GM19397 (cell line): ENCODE measurements around the gene AKT2.
A peak's percentile ranks its signal among the peaks of the same experiment; 100 is the strongest.

Experiments
- ATAC-seq: cut with Tn5 transposase; IDR thresholded peaks from one replicate; pipeline ENCODE4 v1.9.1; 2021; ENCODE audit warnings: mild to moderate bottlenecking, moderate library complexity; ENCODE audit not compliant: unreplicated experiment

The AKT2 gene

DNA sequence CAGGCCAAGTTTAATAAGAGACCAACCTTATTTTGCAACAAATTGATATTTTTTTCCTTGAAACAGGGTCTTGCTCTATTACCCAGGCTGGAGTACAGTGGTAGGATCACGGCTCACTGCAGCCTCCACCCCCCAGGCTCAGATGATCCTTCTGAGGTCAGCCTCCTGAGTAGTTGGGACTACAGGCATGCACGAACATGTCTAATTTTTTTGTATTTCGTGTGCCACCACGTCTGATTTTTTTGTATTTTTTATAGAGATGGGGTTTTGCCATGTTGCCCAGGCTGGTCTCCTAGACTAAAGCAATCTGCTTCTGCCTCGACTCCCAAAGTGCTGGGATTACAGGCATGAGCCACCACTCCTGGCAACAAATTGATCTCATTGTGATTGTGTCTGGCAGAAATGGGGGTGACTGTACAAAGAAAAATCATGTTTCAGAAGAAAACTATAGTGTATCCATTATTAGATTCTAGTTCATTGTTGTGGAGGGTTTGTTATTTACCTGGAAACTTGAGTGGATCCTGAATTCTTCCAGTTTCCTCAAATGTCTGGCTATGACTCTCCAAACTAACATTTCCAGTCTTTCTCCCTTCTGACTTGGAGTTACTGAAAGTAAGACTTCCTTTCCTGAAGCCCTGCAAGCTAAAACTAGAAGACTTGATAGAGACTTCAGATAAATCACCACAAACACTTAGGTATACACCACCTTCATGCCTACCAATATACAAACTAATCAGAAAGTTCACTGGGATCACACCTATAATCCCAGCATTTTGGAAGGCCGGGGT, 17.3 kb upstream of the AKT2 start:
- no peak for ATAC-seq

DNA sequence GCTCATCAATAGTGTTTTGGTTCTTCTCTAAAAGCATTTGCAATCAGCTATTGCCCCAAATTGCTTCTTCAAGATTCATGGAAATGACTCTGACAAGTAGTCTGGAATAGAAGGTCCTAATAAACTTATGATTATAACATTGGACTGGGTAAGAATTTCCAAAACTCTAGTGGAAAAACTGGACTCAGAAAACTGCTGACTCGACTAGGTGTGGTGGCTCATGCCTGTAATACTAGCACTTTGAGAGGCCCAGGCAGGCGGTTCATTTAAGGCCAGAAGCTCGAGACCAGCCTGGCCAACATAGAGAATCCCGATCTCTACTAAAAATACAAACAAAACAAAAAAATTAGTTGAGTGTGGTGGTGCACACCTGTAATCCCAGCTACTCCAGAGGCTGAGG, 15.5 kb upstream of the AKT2 start:
- ATAC-seq, result no peak

DNA sequence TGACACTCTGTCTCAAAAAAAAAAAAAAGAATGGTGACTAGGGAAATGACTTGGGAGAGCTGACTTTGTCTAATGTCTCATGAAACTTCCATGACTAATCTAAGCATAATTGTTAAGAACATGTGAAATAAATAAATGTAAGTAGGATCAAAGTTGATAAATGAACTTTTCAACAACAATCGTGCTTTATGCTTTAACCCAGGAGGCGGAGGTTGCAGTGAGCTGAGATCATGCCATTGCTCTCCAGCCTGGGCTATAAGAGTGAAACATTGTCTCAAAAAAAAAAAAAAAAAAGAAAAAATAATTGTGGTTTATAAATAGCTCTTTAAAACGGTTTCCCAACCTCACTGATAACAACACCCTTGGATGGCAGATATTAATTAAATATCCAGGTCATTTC, 12.9 kb upstream of the AKT2 start:
- no peak for ATAC-seq

DNA sequence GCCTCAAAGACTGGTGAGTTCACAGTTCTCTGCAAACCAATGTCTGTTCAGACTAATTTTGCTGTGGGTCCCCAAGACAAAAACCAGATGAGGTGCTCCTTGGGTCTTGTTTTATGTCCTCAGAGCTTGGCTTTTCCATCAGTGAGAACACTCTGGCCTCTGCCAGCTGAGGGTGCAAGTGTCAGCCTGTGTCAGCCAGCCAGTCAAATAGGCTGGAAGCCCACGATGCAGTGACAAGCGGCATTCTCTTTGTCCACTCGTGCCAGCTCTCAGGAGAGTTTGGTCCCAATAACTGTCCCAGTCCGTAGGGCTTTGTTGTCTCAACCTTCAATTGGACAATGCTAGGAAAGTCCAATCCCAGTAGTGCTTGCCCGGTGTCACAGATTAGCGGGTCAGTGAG, 9.4 kb upstream of the AKT2 start:
- ATAC-seq, result no peak

DNA sequence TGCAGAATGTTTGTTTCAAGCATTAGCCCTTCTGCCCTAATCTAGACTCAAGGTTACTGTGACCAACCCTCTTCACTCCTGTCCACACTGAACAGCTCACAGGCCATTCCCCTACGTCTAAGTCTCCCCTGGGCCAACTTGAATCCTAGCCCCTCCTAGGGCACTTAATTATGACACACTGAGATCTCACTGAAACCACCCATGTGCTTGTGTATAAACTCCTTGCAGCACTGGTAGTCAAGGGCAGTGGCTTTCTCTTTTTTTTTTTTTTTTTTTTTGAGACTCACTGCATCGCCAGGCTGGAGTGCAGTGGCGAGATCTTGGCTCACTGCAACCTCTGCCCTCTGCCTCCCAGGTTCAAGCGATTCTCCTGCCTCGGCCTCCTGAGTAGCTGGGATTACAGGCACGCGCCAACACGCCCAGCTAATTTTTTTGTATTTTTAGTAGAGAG, 1.9 kb upstream of the AKT2 start:
- ATAC-seq, result no peak

DNA sequence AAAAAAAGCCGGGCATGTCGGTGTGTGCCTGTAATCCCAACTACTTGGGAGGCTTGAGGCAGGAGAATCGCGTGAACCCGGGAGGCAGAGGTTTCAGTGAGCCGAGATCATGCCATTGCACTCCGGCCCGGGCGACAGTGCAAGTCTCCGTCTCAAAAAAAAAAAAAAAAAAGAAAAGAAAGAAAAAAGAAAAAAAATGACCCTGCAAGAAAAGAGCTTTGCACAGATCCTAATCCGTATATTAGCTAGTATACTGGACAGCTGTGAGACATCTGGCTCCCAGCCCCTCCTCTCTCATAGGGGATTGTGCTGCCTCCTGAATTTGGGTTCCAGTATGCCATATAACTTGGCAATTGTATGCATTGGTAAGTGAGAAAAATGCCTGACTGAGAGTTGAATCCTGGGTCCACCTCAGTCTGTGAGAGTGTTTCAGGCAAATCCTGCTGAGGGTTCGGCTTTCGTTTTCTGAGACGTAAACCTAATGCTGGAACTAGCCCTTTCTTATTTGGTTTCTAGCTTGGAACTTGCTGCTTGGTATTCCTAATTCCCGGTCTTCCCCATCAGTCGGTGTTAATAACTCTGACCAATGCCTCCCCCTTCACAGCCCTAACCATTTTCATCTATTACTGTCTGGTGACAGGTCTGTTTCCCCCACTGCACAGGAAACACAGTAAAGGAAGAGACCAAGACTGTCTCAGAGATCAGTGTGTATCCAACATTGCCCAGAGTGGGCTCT, 1.3 kb upstream of the AKT2 start:
- no peak for ATAC-seq

DNA sequence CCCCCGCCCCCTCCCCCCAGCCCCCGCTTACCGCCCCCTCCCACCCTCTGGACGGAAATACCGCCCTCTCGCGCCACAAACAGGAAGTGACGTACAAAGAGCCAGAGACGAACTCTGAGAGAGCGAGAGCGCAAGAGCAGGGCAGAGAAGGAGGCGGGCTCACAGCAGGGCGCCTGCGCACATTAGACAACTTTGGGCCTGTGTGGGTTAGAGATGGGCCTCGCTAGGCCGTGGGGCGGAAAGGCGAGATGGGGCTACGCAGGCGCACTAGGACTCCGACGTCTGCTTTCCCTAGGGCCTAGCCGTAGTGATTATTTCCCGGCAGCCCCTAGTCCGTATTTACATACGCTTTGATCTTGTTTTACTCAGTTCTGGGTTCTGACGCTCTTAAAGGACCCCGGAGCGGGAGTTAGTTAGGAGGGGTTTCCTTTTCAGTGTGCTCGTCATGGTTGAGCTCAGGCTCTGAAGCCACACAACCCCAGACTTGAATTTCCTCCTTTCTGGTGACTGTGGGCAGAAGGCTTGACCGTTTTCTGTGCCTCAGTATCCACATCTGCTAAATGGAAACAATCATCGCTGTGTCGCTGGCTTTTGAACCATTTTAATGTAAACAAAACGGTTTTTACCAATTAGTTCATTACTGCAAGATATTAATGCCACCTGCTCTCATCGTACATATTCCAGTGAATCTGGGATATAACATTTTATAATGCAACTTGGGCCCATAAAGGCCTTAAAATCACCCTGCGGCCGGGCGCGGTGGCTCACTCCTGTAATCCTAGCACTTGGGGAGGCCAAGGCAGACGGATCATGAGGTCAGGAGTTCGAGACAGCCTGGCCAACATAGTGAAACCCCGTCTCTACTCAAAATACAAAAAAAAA, 449 bp upstream of the AKT2 start:
- ATAC-seq, result peak; percentile 81

DNA sequence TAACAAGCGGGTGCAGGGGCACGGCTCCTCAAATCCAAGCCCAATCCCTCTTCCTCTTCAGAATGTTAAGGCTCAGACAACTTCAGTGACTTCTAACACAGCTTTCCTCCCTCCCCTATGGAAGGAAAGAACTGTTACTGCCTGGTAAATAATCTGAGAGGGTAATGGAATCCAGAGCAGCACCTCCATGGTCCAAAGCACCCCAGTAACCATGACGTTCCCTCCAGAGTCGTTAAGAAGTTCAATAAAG, 969 bp downstream of the AKT2 start:
- no peak for ATAC-seq

DNA sequence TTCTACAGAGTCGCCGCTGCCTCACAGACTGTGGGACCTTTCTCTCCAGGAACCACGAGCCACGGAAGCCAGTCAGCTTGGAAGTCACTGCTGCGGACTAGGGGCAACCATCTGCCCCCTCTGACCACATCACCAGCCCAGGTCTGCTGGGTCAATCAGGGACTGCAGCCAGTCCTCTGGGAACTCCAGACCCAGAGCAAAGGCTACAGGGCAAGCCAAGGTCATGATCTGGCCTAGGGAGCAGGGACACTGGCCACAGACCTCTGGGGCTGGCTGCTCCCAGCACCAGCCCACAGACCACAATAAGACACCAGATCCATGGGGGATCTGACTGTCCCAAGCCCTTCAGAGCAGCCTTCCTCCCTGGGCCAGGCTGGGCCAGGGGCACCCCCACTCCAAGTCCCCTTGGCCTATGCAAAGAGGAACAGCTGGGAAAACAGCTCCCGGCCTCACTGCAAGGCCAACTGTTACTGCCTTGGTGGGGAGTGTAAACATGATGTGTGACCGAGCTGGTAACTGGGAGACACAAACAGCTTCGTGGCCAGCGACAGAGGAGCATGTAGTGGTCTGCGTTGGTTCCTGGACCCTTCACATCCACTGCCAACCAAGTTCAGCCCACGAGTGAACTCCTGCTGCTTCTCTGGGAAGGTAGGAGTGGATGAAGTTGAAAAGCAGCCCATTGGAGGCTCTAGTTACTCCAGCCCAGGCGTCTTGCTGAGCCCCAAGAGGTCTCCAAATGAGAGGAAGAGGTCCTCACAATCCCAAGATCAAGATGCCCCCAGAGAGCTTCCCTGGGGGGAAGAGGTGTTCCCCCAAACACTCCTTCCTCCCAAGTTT, 1.5 kb downstream of the AKT2 start:
- no peak for ATAC-seq

DNA sequence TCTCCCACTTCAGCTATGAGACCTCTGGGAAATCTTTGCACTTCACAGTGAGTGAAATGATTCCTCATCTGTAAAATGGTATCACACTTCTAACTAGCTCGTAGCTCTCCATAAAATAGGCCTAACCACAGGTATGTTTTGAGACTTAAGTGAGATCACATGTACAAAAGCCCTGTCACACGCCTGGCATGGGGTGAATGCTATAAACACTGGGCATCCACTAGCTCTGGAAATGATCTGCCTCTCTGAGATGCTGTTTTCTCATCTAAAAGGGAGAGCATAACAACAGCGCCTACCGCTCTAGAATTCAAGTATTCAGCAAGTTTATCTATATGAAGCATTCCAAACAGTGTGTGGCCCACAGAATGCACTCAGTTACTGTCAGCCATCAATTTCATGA, 2.2 kb downstream of the AKT2 start:
- no peak for ATAC-seq

DNA sequence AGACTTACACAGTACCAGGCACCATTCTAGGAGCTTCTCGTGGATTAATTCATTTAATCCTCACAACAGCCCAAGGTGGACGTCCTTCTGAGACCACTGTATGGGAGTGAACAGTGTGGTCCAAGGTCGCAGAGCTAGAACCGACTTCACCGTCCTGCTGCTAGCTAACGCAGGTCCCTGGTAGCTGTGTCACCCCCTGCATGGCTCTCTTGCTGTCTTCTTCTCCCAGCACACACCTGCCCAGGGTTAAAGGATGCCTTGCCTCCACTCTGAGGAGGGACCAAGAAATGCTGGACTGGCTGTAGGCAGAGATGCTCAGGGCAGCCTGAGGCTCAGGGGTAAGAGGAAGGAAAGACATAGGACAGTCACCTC, 3.0 kb downstream of the AKT2 start:
- ATAC-seq, result no peak

DNA sequence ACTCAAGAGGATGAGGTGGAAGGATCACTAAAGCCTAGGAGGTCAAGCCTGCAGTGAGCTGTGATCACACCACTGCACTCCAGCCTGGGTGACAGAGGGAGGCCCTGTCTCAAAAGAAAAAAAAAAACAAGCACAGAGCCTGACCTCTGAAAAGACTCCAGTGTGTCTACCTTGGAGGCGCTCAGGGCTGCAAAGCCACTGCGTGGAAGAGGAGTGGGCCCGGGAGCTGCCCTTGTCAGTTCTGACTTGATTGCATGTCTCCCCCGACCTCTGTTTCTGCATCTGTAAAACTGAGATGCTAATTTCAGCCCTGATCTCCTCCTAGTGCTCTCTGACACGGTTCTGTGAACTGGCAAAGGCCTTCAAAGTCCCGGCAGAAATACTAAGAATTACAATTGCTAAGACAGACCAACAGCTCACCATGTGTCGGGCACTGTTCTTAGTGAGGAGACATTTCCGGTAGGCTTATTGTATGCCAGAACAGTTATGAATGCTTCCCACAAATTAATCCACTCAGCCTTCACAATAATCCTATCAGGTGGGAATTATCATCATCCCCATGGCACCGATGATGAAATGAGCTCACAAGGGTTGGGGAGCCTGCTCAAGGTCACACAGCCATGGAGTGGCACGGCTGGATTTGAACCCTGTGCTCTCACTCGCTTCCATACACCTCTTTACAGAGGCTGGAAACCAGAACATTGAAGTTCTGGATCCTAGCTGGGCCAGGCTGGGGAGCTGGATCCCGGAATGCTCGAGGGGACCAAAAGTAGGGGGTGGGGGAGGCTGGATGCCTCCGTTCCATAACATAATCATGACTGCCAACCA, 3.5 kb downstream of the AKT2 start:
- ATAC-seq, result no peak

DNA sequence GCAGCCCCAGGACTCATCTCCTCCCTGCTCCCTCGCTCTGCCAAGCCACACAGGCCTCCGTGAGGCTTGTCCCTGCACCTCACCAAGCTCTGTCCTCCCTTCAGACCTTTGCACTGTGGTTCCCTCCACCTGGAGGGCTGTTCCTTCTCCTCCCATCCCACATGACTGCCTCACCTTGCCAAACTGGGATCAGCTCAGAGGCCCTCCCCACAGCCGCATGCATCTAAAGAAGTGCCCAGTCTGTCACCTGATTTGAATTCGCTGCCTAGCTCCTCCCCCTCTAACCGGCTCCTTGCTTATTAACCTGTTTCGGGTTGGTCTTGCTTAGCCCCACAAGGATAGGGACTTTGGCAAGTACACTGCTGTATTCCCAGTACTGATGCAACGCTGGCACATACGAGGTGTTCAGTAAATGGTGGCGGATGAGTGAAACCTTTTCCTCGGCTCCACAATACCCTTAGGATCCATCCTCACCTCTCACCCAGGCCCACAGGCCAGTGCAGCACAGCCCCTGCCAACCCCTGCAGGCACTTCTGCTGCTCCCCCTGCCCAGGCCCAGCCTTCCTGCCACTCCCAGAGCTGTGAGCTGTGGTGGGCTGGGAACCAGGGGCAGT, 4.4 kb downstream of the AKT2 start:
- ATAC-seq, result no peak

DNA sequence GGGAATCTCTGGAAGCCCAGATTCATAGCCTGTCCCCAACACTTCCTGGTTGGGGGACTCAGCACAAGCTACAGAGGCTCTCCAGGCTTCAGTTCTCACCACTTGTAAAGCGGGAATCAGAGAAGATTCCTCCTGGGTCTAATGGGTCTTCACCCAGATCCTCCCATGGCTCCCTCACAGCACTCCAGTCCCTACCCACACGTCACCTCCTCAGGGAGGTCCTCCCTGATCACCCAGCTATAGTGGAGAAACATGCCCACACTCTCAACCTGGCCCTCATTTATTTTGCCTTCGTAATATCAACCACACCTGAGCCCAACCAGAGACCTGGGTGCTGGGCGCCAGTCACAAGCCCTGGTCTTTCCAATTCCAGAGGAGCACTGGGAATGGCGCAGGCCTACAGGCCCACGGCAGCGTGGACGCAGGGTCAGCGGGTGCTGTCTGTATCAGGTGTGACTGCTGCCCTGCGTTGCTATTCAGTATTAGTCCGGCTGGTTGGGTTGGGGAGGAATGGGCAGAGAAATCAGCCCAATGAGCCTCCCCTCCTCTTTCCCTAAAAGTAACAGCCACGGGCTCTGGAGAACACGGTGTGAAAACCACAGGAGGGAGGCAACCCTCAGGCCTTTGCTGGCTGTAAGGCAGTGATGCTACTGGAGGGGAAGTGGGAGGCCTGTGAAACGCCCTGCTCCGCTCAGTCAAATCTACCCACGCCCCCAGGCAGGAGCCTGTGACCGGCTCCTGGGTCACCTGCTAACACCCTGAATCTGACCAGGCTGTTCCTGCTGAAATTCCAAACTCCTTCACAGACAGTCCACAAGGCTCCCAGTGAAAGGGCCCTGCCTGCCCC, 5.2 kb downstream of the AKT2 start:
- ATAC-seq, result peak; percentile 28

DNA sequence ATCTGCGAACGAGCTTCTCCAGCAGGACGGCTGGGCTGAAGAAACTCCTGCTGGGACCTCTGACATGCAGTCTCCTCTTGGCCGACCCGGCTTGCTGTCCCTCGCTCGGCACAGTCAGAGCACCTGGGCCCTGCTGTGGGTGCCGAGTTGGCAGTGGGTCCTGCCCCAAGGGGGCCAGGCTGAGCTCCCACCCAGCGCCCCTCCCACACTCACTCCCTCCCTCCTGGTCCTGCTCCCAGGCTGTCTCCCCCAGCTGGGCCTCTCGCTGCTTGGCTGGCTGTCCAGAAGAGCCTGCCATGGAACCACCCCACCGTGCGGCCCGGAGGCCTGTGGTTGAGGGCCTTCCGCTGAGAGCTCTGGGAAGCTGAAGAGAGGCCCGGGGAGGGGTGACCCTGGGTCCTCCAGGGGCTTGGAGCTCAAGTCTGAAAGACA, 6.0 kb downstream of the AKT2 start:
- ATAC-seq, result no peak

DNA sequence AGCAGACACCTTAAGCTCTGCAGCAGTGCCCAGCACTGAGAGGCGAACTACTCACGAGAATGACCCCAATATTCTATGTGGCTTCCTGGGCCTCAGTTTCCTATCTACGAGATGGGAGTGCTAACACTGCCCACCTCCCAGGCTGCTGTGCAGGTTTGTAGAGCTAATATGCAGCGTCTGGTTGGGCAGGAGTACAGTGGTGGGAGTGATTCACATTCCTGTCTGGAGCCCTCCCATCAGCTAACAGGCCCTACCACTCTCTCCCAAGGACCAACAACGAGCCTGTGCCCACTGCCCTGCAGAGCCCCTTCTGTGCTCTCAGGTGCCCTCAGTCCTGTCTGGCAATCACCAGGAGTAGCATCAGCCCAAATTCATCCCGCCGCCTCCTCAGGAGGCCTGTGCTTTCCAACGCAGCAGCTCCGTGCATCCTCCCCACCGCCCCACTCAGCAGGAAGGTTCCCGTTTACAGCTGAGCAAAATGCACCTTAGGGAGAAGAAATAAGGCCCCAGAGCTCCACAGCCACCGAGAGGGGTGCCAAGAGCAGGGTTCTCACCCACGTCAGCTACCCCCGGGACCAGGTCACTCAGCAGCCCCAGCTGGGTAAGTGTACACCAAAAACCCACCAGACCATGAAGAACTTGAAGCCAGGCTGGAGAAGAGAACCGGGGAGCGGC, 6.6 kb downstream of the AKT2 start:
- ATAC-seq, result no peak

DNA sequence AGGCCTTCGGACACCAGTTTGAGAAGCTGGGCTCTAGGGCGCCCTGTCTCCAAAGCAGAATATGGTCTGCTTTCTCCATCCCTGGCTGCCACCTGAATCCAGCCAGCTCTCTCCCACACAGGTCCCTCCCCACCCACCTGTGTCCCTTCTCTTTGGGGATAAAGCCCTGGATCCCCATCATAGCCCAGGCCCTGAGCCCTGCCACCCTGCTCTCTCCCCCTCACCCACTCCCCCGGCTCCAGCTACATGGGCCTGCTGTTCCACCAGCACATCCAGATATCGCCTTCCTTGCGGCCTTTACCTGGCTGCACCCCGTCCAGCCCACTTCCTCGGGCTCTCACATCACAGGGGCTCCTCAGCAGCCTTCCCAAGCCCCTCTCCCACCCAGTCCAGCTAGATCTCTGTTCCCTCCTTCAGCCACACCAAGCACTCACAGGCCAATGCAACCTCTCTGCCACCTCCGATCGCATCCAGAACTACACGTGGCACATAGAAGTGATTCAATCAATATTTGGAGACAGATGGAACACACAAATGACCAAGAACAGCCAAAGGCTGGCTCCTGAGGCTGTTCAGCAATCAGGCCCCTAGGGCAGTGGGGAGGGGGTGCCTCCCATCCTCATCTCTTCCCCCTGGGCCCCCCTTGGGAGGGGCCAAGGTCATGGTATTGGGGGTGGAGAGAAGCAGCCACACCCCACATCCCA, 7.6 kb downstream of the AKT2 start:
- ATAC-seq, result no peak
